ES-I3 (cell line): ENCODE measurements around the gene HMCES.

Experiments
- H3K36me3 ChIP-seq: 2 replicates; pipeline ENCODE4 v1.6.1; 2013; ENCODE audit warnings: mild to moderate bottlenecking, low read length, control low read depth, moderate library complexity; ENCODE audit not compliant: insufficient read depth
- H3K4me1 ChIP-seq: 2 replicates; pipeline ENCODE4 v1.6.1; 2013; ENCODE audit warnings: mild to moderate bottlenecking, control low read depth, low read length; ENCODE audit not compliant: insufficient read depth
- H3K9ac ChIP-seq: 2 replicates; pipeline ENCODE4 v1.6.1; 2013; ENCODE audit warnings: low read depth, mild to moderate bottlenecking, low read length, moderate library complexity
- H3K9me3 ChIP-seq: 2 replicates; pipeline ENCODE4 v1.6.1; 2013; ENCODE audit warnings: mild to moderate bottlenecking, low read length, moderate library complexity; ENCODE audit not compliant: control insufficient read depth, insufficient read depth

The HMCES gene

GRCh38 chr3:129268396-129268795 is 10.3 kb upstream of the HMCES start:
- Histone ChIP-seq H3K9me3 (no peaks in the 10 kb centered on the region), H3K9ac (no peak overlapping the region), H3K4me1 (no peaks in the 10 kb centered on the region), H3K36me3 (peaks cover 44% of the 10 kb centered on the region)

GRCh38 chr3:129271674-129272073 is 7.0 kb upstream of the HMCES start:
- Histone ChIP-seq H3K9ac (no peak overlapping the region), H3K9me3 (no peaks in the 10 kb centered on the region), H3K4me1 (no peaks in the 10 kb centered on the region), H3K36me3 (peaks cover 48% of the 10 kb centered on the region)

- H3K9me3 ChIP-seq: no peaks in the 10 kb centered on the region
- peaks cover 5% of the 10 kb centered on the region; the same call in 1 of the 2 replicates for H3K4me1 ChIP-seq
- peaks cover 33% of the 10 kb centered on the region for H3K36me3 ChIP-seq
- no peak overlapping the region for H3K9ac ChIP-seq
Observed at GRCh38 chr3:129276385-129276784, 2.3 kb upstream of the HMCES start.

- Histone ChIP-seq H3K36me3 (peaks cover 22% of the 10 kb centered on the region), H3K9ac (peak overlapping the region; percentile 62), H3K4me1 (peaks cover 5% of the 10 kb centered on the region; the same call in 1 of the 2 replicates), H3K9me3 (no peaks in the 10 kb centered on the region)
Observed at GRCh38 chr3:129277829-129278271, 820 bp upstream of the HMCES start.

- H3K4me1 ChIP-seq: peaks cover 5% of the 10 kb centered on the region; the same call in 1 of the 2 replicates
- peaks cover 16% of the 10 kb centered on the region for H3K36me3 ChIP-seq
- peak overlapping the region; percentile 62 for H3K9ac ChIP-seq
- no peaks in the 10 kb centered on the region for H3K9me3 ChIP-seq
Observed at GRCh38 chr3:129278966-129279906, 566 bp downstream of the HMCES start.

GRCh38 chr3:129280183-129280582 is 1.5 kb downstream of the HMCES start:
- Histone ChIP-seq H3K36me3 (peaks cover 10% of the 10 kb centered on the region), H3K4me1 (peaks cover 5% of the 10 kb centered on the region; the same call in 1 of the 2 replicates), H3K9ac (peak overlapping the region; percentile 62), H3K9me3 (no peaks in the 10 kb centered on the region)

- H3K4me1 ChIP-seq: peaks cover 5% of the 10 kb centered on the region; the same call in 1 of the 2 replicates
- H3K36me3 ChIP-seq: peaks cover 5% of the 10 kb centered on the region; the same call in 1 of the 2 replicates
- no peak overlapping the region for H3K9ac ChIP-seq
- no peaks in the 10 kb centered on the region for H3K9me3 ChIP-seq
Observed at GRCh38 chr3:129281726-129282125, 3.1 kb downstream of the HMCES start.

- no peak overlapping the region for H3K9ac ChIP-seq
- H3K4me1 ChIP-seq: no peaks in the 10 kb centered on the region
- no peaks in the 10 kb centered on the region for H3K36me3 ChIP-seq
- no peaks in the 10 kb centered on the region for H3K9me3 ChIP-seq
Observed at GRCh38 chr3:129282727-129283327, 4.2 kb downstream of the HMCES start.

- Histone ChIP-seq H3K4me1 (no peaks in the 10 kb centered on the region), H3K9me3 (no peaks in the 10 kb centered on the region), H3K9ac (no peak overlapping the region), H3K36me3 (peaks cover 5% of the 10 kb centered on the region; the same call in 1 of the 2 replicates)
Observed at GRCh38 chr3:129286081-129286480, 7.4 kb downstream of the HMCES start.

GRCh38 chr3:129288446-129288845 is 9.8 kb downstream of the HMCES start:
- H3K36me3 ChIP-seq: peaks cover 5% of the 10 kb centered on the region; the same call in 1 of the 2 replicates
- H3K9ac ChIP-seq: no peak overlapping the region
- no peaks in the 10 kb centered on the region for H3K9me3 ChIP-seq
- H3K4me1 ChIP-seq: no peaks in the 10 kb centered on the region

- no peaks in the 10 kb centered on the region for H3K9me3 ChIP-seq
- no peak overlapping the region for H3K9ac ChIP-seq
- peaks cover 5% of the 10 kb centered on the region; the same call in 1 of the 2 replicates for H3K36me3 ChIP-seq
- H3K4me1 ChIP-seq: no peaks in the 10 kb centered on the region
Observed at GRCh38 chr3:129289201-129289921, 10.7 kb downstream of the HMCES start.

- Histone ChIP-seq H3K36me3 (peaks cover 5% of the 10 kb centered on the region; the same call in 1 of the 2 replicates), H3K4me1 (no peaks in the 10 kb centered on the region), H3K9me3 (no peaks in the 10 kb centered on the region), H3K9ac (no peak overlapping the region)
Observed at GRCh38 chr3:129291236-129291886, 12.7 kb downstream of the HMCES start.

GRCh38 chr3:129295286-129295685 is 16.6 kb downstream of the HMCES start:
- Histone ChIP-seq H3K36me3 (peaks cover 4% of the 10 kb centered on the region), H3K9ac (no peak overlapping the region), H3K4me1 (no peaks in the 10 kb centered on the region), H3K9me3 (no peaks in the 10 kb centered on the region)
